ENCODE measurements around the gene MRPL33. TPM values are rescaled to one million over a fixed set of nuclear protein-coding genes. Genes with fewer than 3 reads are reported as not detected.

The MRPL33 gene
- total and polyA plus RNA-seq, 2 of the 13 experiments (the other 11 are each of a cell fraction or from before 2014, with no cell fraction given), result 69.7 to 218 TPM

- TF ChIP-seq RERE (CRISPR knock-in tag; IDR thresholded peaks at IDR 0.05; ENCODE audit: low read depth) (no peak), ZMAT3 (CRISPR knock-in tag; conservative IDR thresholded peaks at IDR 0.05) (no peak), IKZF5 (CRISPR knock-in tag; IDR thresholded peaks at IDR 0.05) (0 out of 2 replicates have a peak, but pooled peaks have one; percentile 26), HOMEZ (CRISPR knock-in tag; IDR thresholded peaks at IDR 0.05; ENCODE audit: low read depth) (peak; percentile 76), RXRB (CRISPR knock-in tag; IDR thresholded peaks at IDR 0.05; ENCODE audit: borderline replicate concordance) (peak; percentile 34; the same call in 1 of the 2 replicates), NR2F6 (IDR thresholded peaks at IDR 0.05) (peak; percentile 67), NR2F6 (CRISPR knock-in tag; IDR thresholded peaks at IDR 0.05) (peak; percentile 41; the same call in 1 of the 2 replicates), NFE2L2 (IDR thresholded peaks at IDR 0.05; ENCODE audit: low read length) (no peak), HCFC1 (IDR thresholded peaks at IDR 0.05; ENCODE audit: low read depth, low read length) (no peak), PAXIP1 (CRISPR knock-in tag; conservative IDR thresholded peaks at IDR 0.05) (peak; percentile 72), ZNF670 (CRISPR knock-in tag; IDR thresholded peaks at IDR 0.05; ENCODE audit: borderline replicate concordance) (0 out of 2 replicates have a peak, but pooled peaks have one; percentile 53), ZNF335 (CRISPR knock-in tag; IDR thresholded peaks at IDR 0.05) (peak; percentile 62; the same call in 1 of the 2 replicates), GATAD2A (CRISPR knock-in tag; IDR thresholded peaks at IDR 0.05) (peak; percentile 61; the same call in 1 of the 2 replicates), ZNF816 (CRISPR knock-in tag; IDR thresholded peaks at IDR 0.05; ENCODE audit: borderline replicate concordance) (0 out of 2 replicates have a peak, but pooled peaks have one; percentile 39), POGZ (CRISPR knock-in tag; IDR thresholded peaks at IDR 0.05) (peak; percentile 73), FOSL2 (CRISPR knock-in tag; IDR thresholded peaks at IDR 0.05) (peak; percentile 39), ZNF644 (CRISPR knock-in tag; IDR thresholded peaks at IDR 0.05; ENCODE audit: low read depth) (peak; percentile 94), ZMYM4 (CRISPR knock-in tag; IDR thresholded peaks at IDR 0.05) (peak; percentile 76), ZNF10 (CRISPR knock-in tag; IDR thresholded peaks at IDR 0.05; ENCODE audit: borderline replicate concordance, low read depth) (no peak)
Measured at GRCh38 chr2:27795093-27795834, 23.7 kb downstream of the MRPL33 start (continued).
